ENCODE results near the gene GPRC5A. TPM values are rescaled to one million over a fixed set of nuclear protein-coding genes. Genes with fewer than 3 reads are reported as not detected.

GPRC5A gene
- total and polyA plus RNA-seq, 2 of the 8 experiments (the other 6 are each of a cell fraction or from before 2014, with no cell fraction given), result 1.0 to 1.4 TPM

- TF ChIP-seq TEAD4 (IDR thresholded peaks at IDR 0.05; ENCODE audit: low read depth, low read length) (no peak), POLR2AphosphoS5 (IDR thresholded peaks at IDR 0.05; ENCODE audit: low read depth, low read length) (no peak), MAFK (IDR thresholded peaks at IDR 0.05; ENCODE audit: low read depth, low read length) (no peak)
Measured at GRCh38 chr12:12902036-12902435, 10.7 kb downstream of the GPRC5A start (continued).
